Erythroblast (primary cell): ENCODE measurements around the gene LYPD3.

Source experiments
- GATA1 ChIP-seq: IDR thresholded peaks from 2 replicates; pipeline ENCODE4 v1.6.1; 2011; ENCODE audit warnings: low read depth, mild to moderate bottlenecking, control low read depth, low read length, moderate library complexity
- POLR2A ChIP-seq: IDR thresholded peaks from 2 replicates; pipeline ENCODE4 v1.6.1; 2011; ENCODE audit warnings: mild to moderate bottlenecking, low read length

DNA sequence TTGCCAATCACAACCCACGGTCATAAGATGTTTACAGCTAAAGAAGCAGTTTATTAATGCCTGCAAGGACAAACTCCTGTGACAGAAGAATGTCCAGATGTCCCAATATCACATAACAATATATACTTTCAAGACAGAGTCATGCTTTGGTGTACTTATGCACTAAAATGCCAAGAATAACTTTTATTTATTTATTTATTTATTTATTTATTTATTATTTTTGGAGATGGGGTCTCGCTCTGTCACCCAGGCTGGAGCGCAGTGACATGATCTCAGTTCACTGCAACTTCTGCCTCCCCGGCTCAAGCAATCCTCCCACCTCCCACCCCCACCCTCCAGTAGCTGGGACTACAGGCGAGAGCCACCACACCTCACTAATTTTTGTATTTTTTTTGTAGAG, 41.6 kb downstream of the LYPD3 start:
- TF ChIP-seq POLR2A (no peak), GATA1 (no peak)
